Glomerular visceral epithelial cell (primary cell): ENCODE measurements around the gene POLR1A.

Source experiments
- DNase-seq: peaks from one replicate; pipeline ENCODE4 v3.0.0-alpha.2; 2016; ENCODE audit errors: extremely low spot score

POLR1A gene

DNA sequence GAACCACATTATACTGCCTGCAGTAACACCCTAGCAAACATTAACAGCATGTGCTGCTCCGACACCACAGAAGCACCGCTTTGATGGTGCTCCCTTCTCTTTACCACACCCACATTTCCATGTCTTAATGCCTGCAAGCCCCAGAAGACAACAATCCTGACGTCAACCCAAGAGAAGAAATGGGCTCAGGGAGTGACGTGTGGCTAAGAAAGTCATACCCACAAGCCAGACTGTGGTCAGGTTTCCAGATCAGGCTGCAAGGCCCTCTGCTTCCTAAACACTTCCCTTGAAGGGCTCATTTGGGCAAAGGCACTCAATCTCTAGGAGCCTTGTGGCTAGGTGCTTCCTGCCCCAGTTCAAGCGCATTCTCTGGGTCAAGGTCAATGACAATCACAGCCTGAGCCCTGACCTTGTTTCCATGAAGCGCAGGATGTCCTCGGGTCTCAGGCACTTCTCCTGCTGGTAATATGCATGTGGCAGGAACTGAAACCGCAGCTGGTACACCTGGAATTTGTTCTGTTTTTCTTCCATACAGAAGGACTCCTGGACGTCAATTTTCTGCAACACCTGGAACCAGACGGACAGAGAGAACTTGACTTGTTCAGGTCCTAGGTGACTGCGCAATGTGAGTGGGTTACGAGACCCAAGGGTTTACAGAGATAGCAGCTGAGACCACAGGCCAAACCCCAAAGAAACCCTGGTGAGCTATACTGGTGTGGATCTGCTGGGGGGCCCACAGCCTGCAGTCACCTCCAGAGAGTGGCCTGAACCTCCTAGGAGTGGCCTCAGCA is 67.2 kb downstream of the POLR1A start:
- peak; percentile 94 for DNase-seq

DNA sequence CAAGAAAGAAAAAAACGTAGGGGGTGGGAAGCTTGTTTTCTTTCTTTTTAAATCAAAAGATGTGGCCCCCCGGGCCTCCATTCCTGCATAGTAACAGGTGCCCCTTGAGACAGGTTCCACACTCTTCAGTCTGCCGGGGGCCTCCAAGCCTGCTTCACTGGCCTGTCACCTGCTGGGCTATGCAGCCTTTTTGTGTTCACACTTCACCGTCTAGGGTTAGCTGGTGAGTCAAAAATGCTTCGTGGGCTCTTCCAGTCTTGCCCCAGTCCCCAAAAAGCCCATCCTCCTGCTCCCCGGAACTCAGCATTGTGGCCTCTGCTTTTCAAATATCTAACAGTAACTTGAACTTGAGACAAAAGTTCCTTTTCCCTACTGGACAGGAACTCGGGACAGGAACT is 67.9 kb downstream of the POLR1A start:
- DNase-seq = no peak

DNA sequence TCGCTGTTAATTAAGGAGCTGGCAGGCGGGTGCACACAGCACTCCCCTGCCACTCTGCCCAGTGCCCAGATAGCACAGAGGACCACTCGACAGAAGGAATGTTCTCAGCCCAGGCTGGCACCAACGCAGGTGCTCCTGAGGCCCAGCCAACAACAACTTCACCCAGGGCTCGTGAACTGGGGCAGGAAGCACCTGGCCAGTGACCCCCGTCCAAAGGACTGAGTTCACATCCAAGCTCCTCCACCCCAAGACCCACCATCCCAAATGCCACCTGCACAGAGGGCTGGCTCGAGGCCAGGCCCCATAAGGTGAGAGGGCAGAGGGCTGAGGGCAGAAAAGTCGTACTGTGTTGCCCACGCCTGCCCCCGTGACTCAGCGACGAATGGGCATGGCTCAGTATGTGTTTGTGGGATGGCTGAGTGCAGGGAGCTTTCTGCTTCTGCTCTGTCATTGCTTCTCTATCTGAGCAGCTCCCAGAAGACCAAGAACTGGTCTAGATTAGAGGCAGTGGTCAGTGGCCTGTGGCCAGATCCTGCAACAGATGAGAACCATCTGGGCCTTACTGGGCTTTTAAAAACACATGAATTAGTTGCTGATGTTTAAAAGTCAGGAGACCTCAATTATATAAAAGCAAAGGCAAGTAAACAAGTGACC is 68.4 kb downstream of the POLR1A start:
- peak; percentile 67 for DNase-seq

DNA sequence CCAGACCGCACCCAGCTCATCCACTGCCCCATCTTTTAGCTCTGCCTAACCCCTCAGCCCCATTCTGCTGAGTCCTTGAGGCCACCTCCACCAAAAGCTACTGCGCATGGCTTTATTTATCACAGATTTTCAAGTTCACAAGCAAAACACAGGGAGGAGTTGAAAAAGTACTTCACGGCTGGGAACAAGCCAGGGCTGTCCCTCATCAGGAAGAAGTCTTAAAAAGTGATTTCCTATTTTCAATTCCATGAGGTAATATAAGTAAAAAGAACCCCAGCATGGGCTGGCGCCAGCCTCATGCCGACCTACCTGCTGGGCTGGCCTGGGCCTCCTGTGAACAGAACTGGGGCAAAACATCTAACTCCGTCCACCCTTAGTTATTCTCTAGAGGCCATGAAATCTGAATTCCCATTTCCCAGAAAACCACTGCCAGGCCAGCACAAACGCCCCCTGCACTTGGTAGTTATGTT is 69.0 kb downstream of the POLR1A start:
- no peak for DNase-seq

DNA sequence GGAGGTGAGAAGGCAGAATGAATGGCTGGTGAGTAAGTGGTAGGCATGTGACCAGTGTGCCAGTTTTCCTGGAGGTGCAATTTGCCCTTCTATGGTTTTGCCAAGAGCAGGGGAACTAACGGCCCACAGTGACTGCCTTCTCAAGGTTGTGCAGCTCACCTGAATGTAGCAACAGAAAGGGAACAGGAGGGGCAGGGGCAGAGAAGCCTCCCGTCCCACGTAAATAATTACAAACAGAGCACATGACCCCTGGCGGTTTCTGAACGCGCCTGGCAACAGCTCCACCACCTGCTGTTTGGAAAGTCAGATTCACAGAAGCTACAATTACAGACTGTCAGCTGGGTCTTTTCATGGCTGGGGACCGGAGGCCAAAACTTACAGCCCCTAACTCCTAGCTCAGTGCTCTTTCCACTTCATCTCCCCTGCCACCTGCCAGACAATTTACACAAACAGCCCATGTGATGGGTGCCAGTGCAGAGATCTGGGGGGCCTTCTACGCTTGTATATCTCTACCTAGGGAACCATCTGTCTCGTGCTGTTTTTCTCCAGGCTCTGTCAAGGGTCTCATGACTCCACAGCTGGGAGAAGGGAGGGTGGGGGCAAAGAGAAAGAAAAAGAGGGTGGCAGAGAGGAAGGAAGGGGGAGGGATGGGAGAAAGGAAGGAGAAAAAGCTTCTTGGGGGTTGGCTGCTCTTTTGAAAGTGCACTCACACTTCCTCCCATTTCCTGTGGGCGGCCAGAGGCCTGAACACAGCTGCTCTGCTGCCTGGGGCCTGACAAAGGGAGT is 69.6 kb downstream of the POLR1A start:
- DNase-seq = peak; percentile 72

DNA sequence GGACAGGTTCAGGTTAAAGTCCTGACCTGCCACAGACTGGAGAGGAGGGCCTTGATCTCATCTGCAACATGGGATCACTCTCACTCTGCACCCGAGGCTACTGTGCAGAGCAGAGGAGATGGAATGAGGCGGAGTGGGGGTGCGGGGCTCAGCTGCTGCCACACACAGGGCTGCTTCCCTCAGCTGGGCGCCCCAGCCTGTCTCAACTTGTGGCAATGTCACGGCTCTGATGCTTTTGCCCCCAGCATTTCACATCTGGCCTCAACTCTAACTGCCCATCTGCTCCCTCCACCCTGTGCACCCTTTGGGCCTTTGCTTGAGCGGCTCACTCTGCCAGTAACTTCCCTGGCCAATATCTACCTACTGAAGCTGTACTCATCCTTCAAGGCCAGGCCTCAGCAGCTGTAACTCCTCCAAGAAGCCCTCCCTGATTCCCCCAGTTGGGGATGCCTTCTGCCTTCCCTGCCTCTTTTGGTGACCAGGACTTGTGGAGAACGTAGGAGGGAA is 70.3 kb downstream of the POLR1A start:
- DNase-seq = no peak

DNA sequence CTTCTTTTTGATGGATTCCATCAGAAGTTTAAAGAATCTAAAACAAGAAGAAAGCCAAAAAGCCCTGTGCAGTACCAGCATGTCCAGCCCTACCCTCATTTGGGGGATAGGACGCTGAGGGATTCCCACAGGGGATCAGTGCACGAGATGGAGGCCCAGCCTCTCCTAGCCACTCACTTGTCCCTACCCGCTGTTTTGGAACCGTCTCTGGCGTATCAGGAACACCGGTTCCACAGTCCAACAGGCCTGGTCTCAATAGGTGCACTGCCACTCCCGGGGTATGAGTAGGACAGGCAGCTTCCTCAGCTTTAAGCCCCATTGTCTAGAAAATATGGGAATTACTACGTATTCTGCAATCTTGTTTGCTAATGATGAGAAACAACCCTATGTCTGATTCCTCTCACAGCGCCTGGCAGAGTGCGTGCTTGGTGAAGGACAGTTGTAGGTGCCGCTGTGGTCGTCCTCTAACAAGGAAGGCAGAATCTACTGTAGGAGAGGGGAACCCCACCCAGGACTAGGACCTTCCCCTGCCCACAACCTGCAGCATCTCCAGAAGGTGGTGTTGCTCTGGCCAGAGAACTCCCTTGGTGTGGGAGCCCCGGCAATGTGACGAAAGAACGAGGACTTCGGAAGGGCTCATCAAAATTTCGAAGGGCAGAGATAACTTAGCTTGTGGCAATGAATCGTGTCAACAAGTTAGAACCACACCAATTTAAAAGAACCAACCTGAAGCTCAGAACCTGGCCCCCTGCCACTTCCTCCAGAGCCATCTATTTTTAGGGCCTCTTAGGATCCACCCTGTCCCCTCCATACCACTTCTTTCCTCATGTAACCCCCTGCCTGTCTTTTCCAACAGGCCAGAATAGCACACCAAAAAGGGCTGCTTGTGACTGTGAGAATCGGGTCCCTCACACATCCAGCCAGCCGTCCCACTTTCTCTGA is 71.7 kb downstream of the POLR1A start:
- no peak for DNase-seq

DNA sequence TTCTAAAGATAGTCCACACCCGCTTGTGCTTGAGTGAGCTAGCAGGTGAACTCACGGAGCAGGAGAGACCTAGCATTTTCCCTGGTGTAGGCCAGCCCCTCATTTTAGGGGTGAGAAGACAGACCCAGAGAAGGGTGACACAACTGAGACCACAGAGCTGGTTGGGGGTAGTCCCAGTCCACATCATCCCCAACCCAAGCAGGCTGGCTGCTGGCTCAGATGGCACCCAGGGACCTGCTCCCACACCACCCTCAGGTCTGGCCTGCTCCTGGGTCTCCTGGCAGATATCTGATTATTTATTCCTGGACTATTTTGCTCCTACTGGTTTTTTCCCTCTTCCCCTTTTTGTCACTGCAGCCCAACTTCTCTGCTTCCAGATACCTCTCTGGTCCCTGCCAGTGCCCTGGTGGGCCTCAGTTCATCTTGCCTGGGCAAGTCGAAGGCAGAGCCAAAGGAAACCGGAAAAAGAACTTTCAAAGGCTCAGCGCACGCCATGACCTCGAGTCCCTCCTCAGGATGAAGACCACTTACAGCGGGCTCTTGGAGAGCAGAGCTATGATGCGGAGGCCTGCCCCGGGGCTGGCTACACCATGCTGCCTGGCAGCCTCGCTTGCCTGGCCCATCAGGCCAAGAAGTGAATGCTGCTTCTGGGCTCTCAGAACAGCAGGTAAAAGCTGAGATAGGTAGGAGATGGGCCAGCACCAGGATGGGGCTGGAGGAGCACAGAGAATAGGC is 72.7 kb downstream of the POLR1A start:
- no peak for DNase-seq

DNA sequence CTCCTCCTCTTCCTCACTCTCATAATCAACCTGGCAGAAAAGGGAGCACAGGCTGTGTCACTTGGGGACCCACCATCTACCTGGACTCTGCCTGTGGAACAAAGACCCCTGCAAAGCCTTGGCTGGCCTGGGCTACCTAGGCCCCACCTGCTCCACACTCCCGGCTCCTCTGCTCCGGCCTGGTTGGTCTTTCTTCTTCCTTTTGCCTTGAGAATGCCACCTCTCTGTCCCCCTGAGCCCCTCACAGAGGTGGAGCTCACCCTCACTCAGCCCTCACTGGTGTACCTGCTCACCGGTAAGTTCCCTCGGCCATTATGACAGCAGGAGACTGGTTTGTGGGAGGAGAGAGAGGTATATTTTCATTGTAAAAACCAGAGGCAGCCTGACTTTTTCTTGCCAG is 74.1 kb downstream of the POLR1A start:
- no peak for DNase-seq

DNA sequence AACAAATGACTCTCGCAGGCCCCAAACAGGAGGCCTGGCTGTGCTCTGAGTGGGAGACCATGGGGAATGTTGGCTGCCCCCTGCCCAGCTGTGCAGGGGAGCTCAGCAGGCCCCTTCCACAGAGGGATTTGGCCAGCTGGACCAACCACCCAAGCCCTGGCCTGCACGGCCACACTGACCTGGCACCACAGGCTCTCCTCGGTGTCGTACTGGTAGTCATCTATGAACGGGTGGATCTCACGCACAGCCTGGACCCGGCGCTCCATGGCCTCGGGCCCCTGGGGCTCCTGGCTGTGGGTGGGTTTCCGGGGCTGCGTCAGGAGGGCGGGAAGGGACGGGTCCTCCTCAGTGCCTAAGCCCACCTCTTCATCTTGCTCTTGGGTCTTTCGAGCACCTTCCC is 74.5 kb downstream of the POLR1A start:
- DNase-seq = no peak

DNA sequence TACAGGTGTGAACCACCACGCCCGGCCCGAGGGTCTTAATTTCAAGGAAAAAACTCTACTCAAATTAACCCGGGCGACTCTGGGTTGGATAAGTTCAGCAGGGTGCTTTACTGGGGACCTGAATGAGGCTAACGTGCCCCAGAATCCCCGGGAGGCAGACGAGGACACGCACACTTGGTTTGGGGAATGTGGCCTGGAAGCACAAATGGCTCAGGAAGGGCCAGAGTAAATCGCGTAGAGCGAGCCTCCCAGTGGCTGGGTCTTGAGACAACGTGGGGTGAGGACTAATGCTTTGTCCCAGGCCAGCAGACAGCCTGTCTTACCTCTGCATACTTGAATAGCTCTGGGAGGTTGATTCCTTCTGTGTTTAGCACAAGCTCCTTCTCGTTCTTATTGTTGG is 75.8 kb downstream of the POLR1A start:
- DNase-seq = no peak

DNA sequence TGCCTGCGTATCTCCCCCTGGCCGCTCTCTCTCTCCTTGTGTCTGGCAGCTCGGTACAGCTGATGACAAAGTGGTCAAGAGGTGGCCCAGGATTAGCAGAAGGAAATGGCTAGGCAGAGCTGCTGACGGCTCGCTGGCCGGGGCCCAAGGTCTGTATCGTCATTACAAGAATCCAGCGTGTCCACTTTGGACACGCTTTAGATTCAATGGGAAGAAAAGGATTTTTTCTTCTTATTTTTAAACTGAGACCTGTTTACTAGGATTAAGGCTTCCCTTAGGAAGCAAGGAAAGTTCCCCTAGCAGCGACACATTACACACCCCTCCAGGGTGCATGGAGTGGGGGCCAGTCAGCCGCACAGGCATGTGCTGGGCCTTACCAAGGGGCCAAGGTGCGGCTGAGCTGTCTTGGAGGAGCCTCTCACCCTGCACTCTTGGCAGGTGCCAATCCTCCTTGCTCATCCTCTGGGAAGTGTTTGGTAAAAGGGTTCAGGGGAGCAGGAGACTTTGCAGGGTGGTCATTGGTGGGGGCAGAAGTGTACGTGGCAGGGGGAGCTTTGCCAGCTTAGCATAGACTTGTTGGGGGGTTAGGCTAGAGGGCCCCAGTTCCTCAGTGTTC is 76.8 kb downstream of the POLR1A start:
- no peak for DNase-seq

DNA sequence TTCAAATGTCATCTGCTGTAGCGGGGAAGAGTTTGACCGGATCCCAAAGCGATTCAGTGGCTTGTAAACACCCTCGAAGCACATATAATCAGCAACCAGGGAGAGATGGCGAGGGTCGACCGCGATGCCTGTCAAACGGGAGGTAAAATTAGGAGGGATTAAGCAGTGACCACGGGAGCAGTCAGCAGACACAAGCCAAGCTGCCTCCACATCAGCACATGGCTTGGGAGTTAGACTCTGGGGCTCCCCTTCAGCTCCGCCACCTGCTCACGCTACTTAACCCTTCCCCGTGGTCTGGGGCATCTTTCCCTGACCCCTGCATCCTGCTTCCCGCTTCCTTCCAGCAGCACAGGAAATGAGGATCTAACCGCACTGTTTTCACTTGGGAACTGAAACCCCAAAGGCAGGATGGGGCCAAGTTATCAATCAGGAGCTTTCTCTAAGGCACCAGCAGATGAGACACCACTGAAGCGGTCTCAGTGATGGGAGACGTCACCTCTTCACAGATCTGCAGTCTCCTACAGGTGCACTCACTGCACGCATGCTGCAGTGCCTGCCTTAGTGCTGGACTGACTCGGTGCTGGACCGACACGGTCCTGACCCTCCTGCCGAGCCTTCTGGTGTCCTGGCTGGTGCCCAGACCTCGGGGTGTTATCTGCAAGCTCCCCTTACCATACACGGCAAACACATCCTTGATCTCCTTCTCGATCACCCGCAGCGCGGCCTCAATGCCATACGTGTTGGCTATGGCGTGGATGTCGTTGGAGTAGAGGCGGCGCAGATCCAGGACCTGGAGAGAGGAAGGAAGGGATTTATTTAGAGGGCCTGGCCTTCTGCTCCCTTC is 77.5 kb downstream of the POLR1A start:
- DNase-seq = no peak

DNA sequence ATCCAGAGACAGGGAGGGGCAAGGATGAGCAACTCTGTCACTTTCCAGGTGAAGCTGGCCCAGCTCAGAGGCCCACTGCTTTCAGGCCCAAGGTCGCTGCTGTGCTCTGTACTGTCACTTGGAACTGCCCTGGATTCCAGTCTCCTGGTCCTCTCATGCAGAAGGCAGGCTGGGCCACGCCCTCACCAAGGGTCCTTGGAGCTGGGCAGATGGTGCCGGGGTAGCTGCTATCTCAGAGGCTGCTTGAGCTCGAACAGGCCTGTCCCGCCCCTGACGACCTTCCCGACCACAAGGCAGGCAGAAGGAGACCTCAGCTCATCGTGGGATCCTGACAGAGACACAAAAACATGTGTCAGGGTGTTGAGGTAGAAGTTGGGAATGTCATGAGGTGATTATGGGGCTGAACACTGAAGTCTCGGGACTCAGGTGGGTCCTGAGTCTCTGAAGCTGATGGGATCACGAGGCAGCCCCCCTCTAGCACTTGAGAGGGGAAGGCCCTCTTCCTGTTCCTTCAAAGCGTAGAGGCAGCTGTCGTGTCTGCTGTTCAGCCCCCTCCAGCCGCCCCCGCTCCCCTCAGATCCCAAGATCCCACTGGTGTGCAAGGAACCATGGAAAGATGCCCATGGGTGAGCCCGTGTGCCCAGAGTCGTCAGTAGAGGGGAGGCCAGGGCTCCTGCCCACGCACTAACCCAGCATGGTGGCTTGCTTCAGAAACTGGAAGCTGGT is 78.3 kb downstream of the POLR1A start:
- DNase-seq = no peak

DNA sequence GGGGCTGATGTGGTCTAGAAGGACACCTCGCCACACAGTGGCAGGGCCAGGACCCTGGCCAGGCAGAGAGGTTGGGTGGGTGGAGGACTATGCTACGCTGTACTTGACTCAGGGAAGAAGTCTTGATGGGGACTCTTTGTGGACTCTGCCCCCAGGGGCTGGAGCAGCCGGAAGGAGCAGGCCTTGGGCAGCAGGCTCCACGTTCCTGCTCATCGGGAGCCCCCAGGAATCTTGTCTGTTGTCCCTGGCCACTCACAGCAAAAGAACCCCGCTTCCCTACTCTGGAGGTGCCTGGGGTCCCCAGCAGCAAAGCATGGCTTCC is 79.0 kb downstream of the POLR1A start:
- DNase-seq = no peak

DNA sequence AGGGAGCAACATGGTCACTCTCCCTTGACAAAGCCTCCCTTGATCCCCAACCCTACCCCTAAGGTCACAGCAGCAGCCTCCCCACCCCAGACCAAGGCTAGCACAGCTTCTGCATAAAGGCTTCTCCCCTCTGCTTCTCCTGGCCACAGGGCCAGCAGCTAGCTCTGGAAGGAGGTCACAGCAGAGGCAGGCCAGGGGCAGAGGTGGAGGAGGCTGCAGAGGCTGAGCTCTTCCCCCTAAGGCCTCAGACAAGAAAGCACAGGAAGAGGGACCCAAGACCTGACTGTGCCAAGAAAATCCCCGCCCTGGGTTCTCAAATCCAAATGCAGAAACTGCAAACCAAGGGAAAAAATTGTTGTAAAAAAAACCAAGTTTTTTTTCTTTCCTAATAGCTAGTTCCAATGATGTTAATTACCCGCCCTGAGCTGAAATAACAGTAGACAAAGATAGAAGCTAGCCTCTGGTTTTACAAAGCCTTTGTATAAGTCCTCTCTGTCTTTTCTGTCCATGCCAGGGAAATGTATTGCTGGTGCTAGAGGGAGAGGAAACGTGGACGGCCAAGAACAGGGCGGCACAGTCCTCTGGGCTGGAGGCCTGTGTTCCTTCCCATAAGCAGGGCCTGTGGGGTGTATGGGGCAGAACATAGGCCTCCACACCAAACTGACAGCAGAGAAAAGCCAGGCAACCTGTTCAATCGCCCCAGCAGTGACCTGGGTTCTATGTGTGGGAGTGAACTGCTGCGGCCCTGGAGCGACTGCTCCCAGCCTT is 79.5 kb downstream of the POLR1A start:
- DNase-seq = no peak

DNA sequence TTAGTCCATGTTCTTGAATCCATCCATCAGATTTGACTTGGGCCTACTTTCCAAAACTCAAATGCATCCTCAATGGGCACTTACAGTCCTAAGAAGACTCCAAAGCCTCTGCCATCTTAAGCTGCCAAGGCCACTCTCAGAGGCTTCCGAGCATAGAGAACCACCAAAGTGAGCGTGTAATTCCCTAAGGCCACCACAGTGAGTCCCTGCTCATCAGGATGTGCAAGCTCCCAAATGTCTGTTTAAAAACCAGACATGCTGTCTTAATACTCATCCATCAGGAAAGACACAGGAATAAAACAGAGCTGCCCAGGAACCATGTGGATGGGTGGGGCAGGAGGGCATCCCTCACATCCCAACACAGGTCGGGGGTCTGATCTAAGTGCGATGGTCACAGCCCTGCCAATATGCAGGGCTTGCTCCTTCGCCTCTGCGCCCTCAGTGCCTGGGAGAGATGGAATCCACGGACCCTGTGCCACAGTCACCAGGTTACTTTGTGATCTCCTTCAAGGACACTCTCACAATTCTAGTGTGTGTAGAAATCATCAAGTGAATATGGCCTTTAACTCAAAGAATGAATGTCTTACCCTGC is 80.4 kb downstream of the POLR1A start:
- no peak for DNase-seq

DNA sequence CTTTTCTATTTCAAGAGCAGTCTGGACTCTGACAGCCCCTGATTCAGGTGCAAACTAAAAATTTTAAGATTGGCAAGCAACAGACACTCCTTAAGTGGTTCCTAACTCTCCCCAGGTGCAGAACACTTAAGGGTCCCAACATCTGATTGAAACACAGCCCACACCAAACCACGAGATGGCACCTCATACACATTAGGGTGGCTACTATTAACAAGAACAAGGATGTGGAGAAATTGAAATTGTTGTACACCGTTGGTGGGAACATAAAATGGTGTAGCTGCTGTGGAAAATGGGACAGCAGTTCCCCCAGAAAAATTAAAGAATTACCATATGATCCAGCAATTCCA is 82.3 kb downstream of the POLR1A start:
- no peak for DNase-seq
